HG03066 (cell line): Measurements from ENCODE around the gene USP17L17.
"Not testable (repeated sequence)": the region's sequence is repeated elsewhere in the genome, so short reads cannot be mapped to it uniquely, and the experiment has no call there.

Experiments used
- ATAC-seq: cut with Tn5 transposase; IDR thresholded peaks from one replicate; pipeline ENCODE4 v1.9.1; 2021; ENCODE audit warnings: low read depth; ENCODE audit not compliant: unreplicated experiment

The USP17L17 gene

GRCh38 chr4:9243579-9243978 lies at the start of gene USP17L17:
Gene USP17L17, plus strand, starts transcription at chr4:9243879. Its CDS starts 0 bp downstream, at chr4:9243879.
- ATAC-seq = not testable (repeated sequence)

GRCh38 chr4:9210357-9210756 lies 33.3 kb upstream of the USP17L17 start, which contains the start of gene USP17L10:
Gene USP17L10, plus strand, starts transcription at chr4:9210657. Its CDS starts 0 bp downstream, at chr4:9210657.
- not testable (repeated sequence) for ATAC-seq

GRCh38 chr4:9214701-9215100 lies 29.0 kb upstream of the USP17L17 start:
- not testable (repeated sequence) for ATAC-seq

GRCh38 chr4:9215105-9215504 lies 28.6 kb upstream of the USP17L17 start, which contains the start of gene USP17L11:
Gene USP17L11, plus strand, starts transcription at chr4:9215405. Its CDS starts 0 bp downstream, at chr4:9215405.
- ATAC-seq = not testable (repeated sequence)

- ATAC-seq = not testable (repeated sequence)
These were observed 23.8 kb upstream of the USP17L17 start, which contains the start of gene USP17L12 for GRCh38 chr4:9219852-9220251. Gene USP17L12, plus strand, starts transcription at chr4:9220152. Its CDS starts 0 bp downstream, at chr4:9220152.

GRCh38 chr4:9224596-9224995 lies 19.1 kb upstream of the USP17L17 start, which contains the start of gene USP17L13:
Gene USP17L13, plus strand, starts transcription at chr4:9224896. Its CDS starts 0 bp downstream, at chr4:9224896.
- ATAC-seq = not testable (repeated sequence)

GRCh38 chr4:9230249-9230648 lies 13.4 kb upstream of the USP17L17 start:
- ATAC-seq = not testable (repeated sequence)

GRCh38 chr4:9234085-9234484 lies 9.6 kb upstream of the USP17L17 start, which contains the start of gene USP17L15:
Gene USP17L15, plus strand, starts transcription at chr4:9234385. Its CDS starts 0 bp downstream, at chr4:9234385.
- not testable (repeated sequence) for ATAC-seq

- ATAC-seq = not testable (repeated sequence)
These were observed 5.2 kb upstream of the USP17L17 start for GRCh38 chr4:9238461-9238860.

- ATAC-seq = not testable (repeated sequence)
These were observed 4.4 kb downstream of the USP17L17 start, which contains the start of gene USP17L18 for GRCh38 chr4:9247953-9248680. Gene USP17L18, plus strand, starts transcription at chr4:9248630. Its CDS starts 0 bp downstream, at chr4:9248630.

- ATAC-seq = not testable (repeated sequence)
These were observed 9.4 kb downstream of the USP17L17 start, which contains the start of gene USP17L19 for GRCh38 chr4:9253078-9253477. Gene USP17L19, plus strand, starts transcription at chr4:9253378. Its CDS starts 0 bp downstream, at chr4:9253378.

- not testable (repeated sequence) for ATAC-seq
These were observed 14.1 kb downstream of the USP17L17 start, which contains the start of gene USP17L20 for GRCh38 chr4:9257824-9258223. Gene USP17L20, plus strand, starts transcription at chr4:9258124. Its CDS starts 0 bp downstream, at chr4:9258124.

- not testable (repeated sequence) for ATAC-seq
These were observed 18.9 kb downstream of the USP17L17 start, which contains the start of gene USP17L21 for GRCh38 chr4:9262572-9262971. Gene USP17L21, plus strand, starts transcription at chr4:9262872. Its CDS starts 0 bp downstream, at chr4:9262872.

- ATAC-seq = not testable (repeated sequence)
These were observed 23.6 kb downstream of the USP17L17 start, which contains the start of gene USP17L22 for GRCh38 chr4:9267319-9267718. Gene USP17L22, plus strand, starts transcription at chr4:9267619. Its CDS starts 0 bp downstream, at chr4:9267619.

GRCh38 chr4:9271719-9272118 lies 28.0 kb downstream of the USP17L17 start:
- ATAC-seq = not testable (repeated sequence)
